Esophagus squamous epithelium (tissue), 5 donors: ENCODE data around the gene OBP2B. TPM values are rescaled to one million over a fixed set of nuclear protein-coding genes. Genes with fewer than 3 reads are reported as not detected.
"Not testable (repeated sequence)": the region's sequence is repeated elsewhere in the genome, so short reads cannot be mapped to it uniquely, and the experiment has no call there.

Source experiments
- DNase-seq: peaks from one replicate; lab custom pipeline; 2025; lab: John Stamatoyannopoulos, UW
- H3K27ac ChIP-seq, 4 donors: fragments of 200-600 bp; sonication (generic); one replicate each; pipeline ENCODE4 v1.5.1; 2016 to 2019; ENCODE audit warnings: mild to moderate bottlenecking in 1 of 4
- H3K27me3 ChIP-seq, 4 donors: fragments of 200-600 bp; sonication (generic); 1 replicate in 3 of 4; 2 replicates in 1 of 4; pipeline versions ENCODE4 v1.5.1 to v1.6.0; 2017 to 2021; ENCODE audit warnings: antibody characterized with exemption in 1 of 4
- H3K36me3 ChIP-seq, 3 donors: fragments of 200-600 bp; sonication (generic); one replicate each; pipeline ENCODE4 v1.5.1; 2016 to 2019
- H3K4me1 ChIP-seq, 3 donors: fragments of 200-600 bp; sonication (generic); one replicate each; pipeline ENCODE4 v1.5.1; 2017 to 2019
- H3K4me3 ChIP-seq, 4 donors: fragments of 200-600 bp; sonication (generic); 1 replicate in 3 of 4; 2 replicates in 1 of 4; pipeline ENCODE4 v1.5.1; 2016 to 2019; ENCODE audit warnings: mild to moderate bottlenecking in 2 of 4, moderate library complexity in 1 of 4
- H3K9me3 ChIP-seq, 3 donors: fragments of 200-600 bp; sonication (generic); one replicate each; pipeline ENCODE4 v1.5.1; 2016 to 2019
- POLR2A ChIP-seq, 4 donors: fragments of 450-650 bp; IDR thresholded peaks; one replicate each; pipeline ENCODE4 v1.6.1; 2017; ENCODE audit warnings: antibody characterized with exemption in 4 of 4, mild to moderate bottlenecking in 4 of 4, moderate library complexity in 3 of 4
- WGBS, 2 donors: methylation state at CpG; one replicate each; pipeline ENCODE4 v1.1.5; 2018; 5-methylcytosine and 5-hydroxymethylcytosine counted together
- intact Hi-C: fragments of 100-400 bp; cut with DNase I; formaldehyde crosslinking; loops from one replicate; pipeline ENCODE4 v1.15.0; 2022
- total RNA-seq, 4 donors: library from RNA; depleted of rRNA; stranded (reverse); fragments of >200 nt; gene quantifications; one replicate each; pipeline ENCODE4 v1.1.0, GENCODE V29; 2016
- TF ChIP-seq, protein P1 (sequence below), 6 experiments: fragments of 450-650 bp in 4 of 6; fragments of 200-600 bp in 2 of 6; sonication (generic) in 2 of 6; IDR thresholded peaks; one replicate each; pipeline ENCODE4 v1.5.1; 2016 to 2019; ENCODE audit warnings: antibody characterized with exemption in 6 of 6, mild to moderate bottlenecking in 4 of 6, moderate library complexity in 4 of 6
- donor health status: DM: yes; HTN: yes; CAD: no.

Gene OBP2B
- total RNA-seq, 4 donors from 2014 or later = not detected

DNA sequence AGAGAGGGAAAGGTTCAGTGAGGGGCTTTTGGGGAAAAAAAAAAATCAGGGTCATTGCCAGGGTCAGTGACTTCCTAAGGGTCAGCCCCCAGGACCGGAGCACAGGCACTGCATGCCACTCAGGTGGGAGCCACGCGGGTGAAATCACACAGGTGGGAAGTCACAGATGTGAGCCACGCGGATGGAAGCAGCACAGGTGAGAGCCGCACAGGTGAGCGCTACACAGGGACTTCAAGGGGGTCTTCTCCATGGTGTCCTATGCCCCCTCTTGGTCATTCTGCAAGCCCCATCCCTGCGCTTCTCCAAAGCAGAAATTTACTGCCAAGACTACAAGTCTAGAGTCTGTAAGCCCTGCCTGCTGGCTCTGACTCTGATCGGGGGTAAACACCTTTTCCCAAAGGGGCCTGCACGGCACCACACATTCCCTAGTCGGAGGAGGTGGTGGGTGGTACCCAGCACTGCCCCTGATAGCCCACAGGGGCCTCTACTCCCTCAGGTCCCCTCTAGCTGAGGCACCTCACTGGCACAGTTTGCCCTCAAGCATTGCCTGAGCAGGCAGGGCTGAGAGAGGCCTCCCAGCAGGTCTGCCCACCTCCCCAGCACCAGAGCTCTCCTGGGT lies 18.3 kb upstream of the OBP2B start:
- TF ChIP-seq, protein P1, sequence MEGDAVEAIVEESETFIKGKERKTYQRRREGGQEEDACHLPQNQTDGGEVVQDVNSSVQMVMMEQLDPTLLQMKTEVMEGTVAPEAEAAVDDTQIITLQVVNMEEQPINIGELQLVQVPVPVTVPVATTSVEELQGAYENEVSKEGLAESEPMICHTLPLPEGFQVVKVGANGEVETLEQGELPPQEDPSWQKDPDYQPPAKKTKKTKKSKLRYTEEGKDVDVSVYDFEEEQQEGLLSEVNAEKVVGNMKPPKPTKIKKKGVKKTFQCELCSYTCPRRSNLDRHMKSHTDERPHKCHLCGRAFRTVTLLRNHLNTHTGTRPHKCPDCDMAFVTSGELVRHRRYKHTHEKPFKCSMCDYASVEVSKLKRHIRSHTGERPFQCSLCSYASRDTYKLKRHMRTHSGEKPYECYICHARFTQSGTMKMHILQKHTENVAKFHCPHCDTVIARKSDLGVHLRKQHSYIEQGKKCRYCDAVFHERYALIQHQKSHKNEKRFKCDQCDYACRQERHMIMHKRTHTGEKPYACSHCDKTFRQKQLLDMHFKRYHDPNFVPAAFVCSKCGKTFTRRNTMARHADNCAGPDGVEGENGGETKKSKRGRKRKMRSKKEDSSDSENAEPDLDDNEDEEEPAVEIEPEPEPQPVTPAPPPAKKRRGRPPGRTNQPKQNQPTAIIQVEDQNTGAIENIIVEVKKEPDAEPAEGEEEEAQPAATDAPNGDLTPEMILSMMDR (IDR thresholded peaks at IDR 0.05) = no peak
- no peak for TF ChIP-seq POLR2A (IDR thresholded peaks at IDR 0.05)
- Histone ChIP-seq H3K27me3 (peaks cover 0 to 36% (median 0%) of the 10 kb centered on the region in 4 donors), H3K4me3 (no peak overlapping the region), H3K27ac (no peak overlapping the region), H3K4me1 (peaks cover 0 to 9% (median 0%) of the 10 kb centered on the region in 3 donors), H3K9me3 (no peaks in the 10 kb centered on the region), H3K36me3 (no peaks in the 10 kb centered on the region)
- WGBS, 2 donors = 78 to 88% methylated on average over 5 to 7 of the region's 11 CpGs
- DNase-seq = no peak
- intact Hi-C loops = no loop called here

DNA sequence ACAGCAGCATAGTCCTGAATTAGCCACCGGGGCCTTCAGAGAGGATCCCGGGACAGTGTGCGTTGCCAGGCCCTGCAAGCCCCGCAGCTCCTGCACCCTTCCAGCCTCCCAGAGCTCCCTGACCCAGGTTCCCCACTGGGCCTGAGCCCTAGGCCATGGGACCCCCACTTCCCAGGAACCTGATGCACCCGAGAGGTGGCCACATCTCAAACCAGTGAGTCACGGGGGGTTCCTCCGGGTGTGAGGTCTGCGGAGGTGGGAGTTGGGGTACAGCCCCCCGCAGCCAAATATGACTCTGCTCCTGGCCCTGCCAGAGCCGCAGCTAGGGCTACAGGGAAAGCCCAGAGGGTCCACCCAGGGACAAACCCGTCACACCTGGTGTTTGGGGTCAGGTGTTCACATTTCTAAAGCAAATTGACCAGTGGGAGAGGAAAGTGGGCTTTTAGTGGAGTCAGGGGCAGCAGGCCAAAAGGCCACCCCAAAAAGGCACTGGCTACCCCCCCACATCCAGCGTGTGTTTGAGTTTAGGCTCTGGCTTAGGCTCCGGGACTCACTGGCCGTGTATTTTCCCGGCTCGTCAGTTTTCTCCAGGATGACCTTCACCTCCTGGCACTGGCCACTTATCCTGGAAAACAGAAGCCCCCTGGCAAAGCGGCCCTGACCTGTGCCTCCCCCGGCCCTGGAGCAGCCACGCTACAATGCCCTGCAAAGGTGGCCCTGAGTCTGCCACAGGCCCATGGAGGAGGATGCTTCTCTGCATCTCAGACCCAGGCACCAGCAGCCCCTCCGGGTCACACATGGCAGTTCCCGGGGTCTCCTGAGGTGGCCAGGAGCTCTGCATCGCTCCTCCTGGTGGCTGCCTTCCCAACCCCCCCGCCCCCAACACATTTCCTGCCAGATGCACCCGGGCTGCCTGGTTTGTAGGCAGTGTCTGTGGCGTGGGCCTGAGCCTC lies 17.4 kb upstream of the OBP2B start:
- H3K9me3 ChIP-seq = no peaks in the 10 kb centered on the region
- peaks cover 0 to 42% (median 0%) of the 10 kb centered on the region in 4 donors for H3K27me3 ChIP-seq
- H3K27ac ChIP-seq = no peak overlapping the region
- H3K36me3 ChIP-seq = no peaks in the 10 kb centered on the region
- TF ChIP-seq POLR2A (IDR thresholded peaks at IDR 0.05) = no peak
- TF ChIP-seq, protein P1 (IDR thresholded peaks at IDR 0.05) = no peak
- no peak for DNase-seq
- 84 to 86% methylated on average over 5 to 9 of the region's 25 CpGs for whole genome bisulfite sequencing, 2 donors
- intact Hi-C loops = no loop called here
- no peak overlapping the region for H3K4me3 ChIP-seq
- peaks cover 0 to 9% (median 0%) of the 10 kb centered on the region in 3 donors for H3K4me1 ChIP-seq

DNA sequence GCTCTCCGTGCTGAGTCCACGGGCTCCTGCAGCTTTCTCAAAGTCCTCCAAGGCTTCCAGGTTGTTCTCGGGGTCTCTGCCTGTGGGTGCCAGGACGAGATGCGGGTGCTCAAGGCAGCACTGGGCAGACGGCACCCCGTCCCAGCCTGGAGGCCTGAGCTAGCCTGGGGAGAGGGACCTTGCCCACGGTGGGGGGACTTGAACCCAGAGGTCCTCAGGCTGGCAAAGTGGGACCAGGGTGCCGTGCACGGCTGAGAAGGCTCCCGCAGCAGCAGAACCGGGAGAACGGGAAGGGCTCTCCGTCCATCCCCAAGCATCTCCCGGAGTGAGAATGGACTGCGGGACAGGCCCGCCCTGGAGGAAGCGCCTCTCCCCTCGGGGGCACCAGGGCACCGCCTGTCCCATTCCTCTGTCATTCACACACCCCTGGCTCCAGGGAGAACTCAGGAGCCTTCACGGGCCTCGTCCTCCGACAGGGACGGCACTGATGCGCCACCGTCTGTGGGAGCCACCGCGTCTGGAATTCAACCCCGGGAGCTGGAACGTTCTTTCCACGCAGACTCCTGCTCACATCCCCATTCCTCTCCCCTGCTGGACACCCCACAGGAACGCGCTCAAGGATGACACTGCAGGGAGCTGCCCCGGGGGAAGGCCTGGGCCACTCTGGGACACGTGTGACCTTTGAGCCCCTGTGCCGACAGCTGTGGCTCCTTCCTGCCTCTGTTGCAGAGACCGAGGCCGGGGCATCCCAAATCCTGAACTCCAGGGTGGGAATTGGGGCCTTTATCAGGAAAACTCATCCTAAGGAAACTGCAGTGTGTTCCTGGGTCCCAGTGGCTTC lies 16.3 kb upstream of the OBP2B start:
- H3K4me1 ChIP-seq = peaks cover 0 to 9% (median 0%) of the 10 kb centered on the region in 3 donors
- no peaks in the 10 kb centered on the region for H3K36me3 ChIP-seq
- TF ChIP-seq POLR2A (IDR thresholded peaks at IDR 0.05) = no peak
- TF ChIP-seq, protein P1 (IDR thresholded peaks at IDR 0.05) = no peak
- peaks cover 0 to 46% (median 0%) of the 10 kb centered on the region in 4 donors for H3K27me3 ChIP-seq
- intact Hi-C loops = no loop called here
- no peaks in the 10 kb centered on the region for H3K9me3 ChIP-seq
- no peak overlapping the region for H3K27ac ChIP-seq
- H3K4me3 ChIP-seq = no peak overlapping the region
- 60 to 71% methylated on average over 2 to 4 of the region's 38 CpGs for WGBS, 2 donors
- DNase-seq = no peak

DNA sequence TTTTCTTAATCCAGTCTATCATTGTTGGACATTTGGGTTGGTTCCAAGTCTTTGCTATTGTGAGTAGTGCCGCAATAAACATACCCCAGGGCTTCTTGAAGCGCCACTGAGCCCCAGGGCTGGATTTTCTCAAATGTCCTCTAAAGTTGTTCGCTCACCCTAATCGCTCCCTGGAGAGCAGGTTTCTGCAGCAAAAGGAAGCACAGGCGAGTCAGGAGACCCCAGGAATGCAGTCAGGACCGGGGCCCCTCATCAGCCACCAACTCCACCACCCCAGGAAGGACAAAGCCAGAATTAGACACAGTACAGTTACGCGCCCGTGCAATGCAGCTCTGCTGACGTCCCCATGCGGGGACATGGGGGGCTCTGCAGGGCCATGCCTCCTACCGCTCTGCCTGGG lies 15.7 kb upstream of the OBP2B start:
- H3K27me3 ChIP-seq = peaks cover 0 to 52% (median 0%) of the 10 kb centered on the region in 4 donors
- H3K4me1 ChIP-seq = peaks cover 0 to 9% (median 0%) of the 10 kb centered on the region in 3 donors
- 73 to 90% methylated on average over 2 to 8 of the region's 12 CpGs for WGBS, 2 donors
- H3K27ac ChIP-seq = no peak overlapping the region
- TF ChIP-seq, protein P1 (IDR thresholded peaks at IDR 0.05) = no peak
- no peak for TF ChIP-seq POLR2A (IDR thresholded peaks at IDR 0.05)
- no peaks in the 10 kb centered on the region for H3K36me3 ChIP-seq
- intact Hi-C loops = no loop called here
- DNase-seq = no peak
- H3K4me3 ChIP-seq = no peak overlapping the region
- no peaks in the 10 kb centered on the region for H3K9me3 ChIP-seq

DNA sequence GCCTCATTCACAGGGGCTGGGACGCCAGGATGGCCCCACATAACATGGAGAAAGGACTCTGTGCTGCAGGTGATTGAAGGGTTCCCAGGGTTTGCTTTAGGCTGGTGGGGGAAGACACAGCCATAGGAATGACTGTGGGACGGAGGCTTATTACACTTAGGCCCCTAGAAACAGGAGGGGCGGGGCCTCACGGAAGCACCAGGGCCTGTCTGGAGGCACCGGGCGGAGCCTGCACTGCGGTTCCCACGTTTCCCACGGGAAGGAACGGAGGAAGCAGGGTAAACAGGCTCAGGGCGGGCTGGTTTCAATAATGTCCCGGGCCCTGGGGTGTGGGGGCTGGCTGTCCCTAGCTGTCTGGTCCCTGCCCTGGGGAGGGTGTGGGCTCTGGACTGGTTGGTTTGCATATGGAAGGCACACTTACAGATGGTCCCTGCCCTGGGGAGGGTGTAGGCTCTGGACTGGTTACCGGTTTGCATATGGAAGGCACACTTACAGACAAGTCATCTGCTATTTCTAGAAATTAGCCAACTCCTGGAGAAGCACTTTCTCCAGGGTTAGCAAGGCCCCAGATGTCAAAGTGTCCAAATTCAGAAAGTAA lies 14.2 kb upstream of the OBP2B start:
- H3K27ac ChIP-seq, H3K9me3 ChIP-seq, H3K4me3 ChIP-seq, DNase-seq, intact Hi-C loops, H3K4me1 ChIP-seq, H3K36me3 ChIP-seq: not testable (repeated sequence)
- WGBS, 2 donors = 20 to 49% methylated on average over 1 to 9 of the region's 13 CpGs
- H3K27me3 ChIP-seq = peaks cover 0 to 61% (median 0%) of the 10 kb centered on the region in 4 donors

DNA sequence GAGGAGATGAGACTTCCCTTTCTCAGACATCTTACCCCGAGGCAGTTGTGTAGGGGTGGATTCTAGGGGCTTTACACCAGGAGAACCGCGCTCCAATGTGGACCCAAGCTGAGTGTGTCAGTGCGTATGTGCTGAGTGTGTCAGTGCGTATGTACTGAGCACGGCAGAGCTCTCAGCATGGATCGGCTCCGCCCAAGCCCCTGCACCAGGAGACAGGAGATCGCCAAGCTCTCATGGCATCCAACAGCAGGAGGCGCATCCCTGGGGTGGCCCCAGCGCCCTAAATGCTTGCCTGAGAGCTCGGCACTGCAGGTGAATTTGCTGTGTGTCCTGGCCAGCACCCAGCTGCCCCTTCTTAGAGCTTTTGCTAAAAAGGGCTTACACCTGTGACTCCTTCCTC lies 12.9 kb upstream of the OBP2B start:
- H3K36me3 ChIP-seq, H3K9me3 ChIP-seq, H3K4me3 ChIP-seq, H3K4me1 ChIP-seq, DNase-seq, intact Hi-C loops, H3K27ac ChIP-seq: not testable (repeated sequence)
- H3K27me3 ChIP-seq = peaks cover 0 to 61% (median 0%) of the 10 kb centered on the region in 4 donors
- 71 to 76% methylated on average over 5 to 8 of the region's 12 CpGs for WGBS, 2 donors
